DND-41 (cell line): Measurements from ENCODE around the gene TRIM36.

Experiments used
- ATAC-seq: fragments of 200-7000 bp; cut with Tn5 transposase; 3 replicates; pipeline ENCODE4 v1.9.1; 2021; ENCODE audit warnings: low read depth; ENCODE audit not compliant: insufficient read depth
- DNase-seq: peaks from one replicate; pipeline ENCODE4 v3.0.0-alpha.2; 2020
- H2AFZ ChIP-seq: 2 replicates; pipeline ENCODE4 v1.6.0; 2012; ENCODE audit warnings: low read depth, low read length
- H3K27ac ChIP-seq: 2 replicates; pipeline ENCODE4 v1.5.1; 2012; ENCODE audit warnings: low read length, inconsistent platforms
- H3K27me3 ChIP-seq: fragments of 200-600 bp; sonication (generic); 2 replicates; pipeline ENCODE4 v1.6.0; 2012; ENCODE audit warnings: low read length, mild to moderate bottlenecking, inconsistent platforms; ENCODE audit not compliant: insufficient read depth, poor library complexity
- H3K36me3 ChIP-seq: 2 replicates; pipeline ENCODE4 v1.5.1; 2012; ENCODE audit warnings: low read length, inconsistent platforms; ENCODE audit not compliant: insufficient read depth
- H3K4me1 ChIP-seq: 2 replicates; pipeline ENCODE4 v1.5.1; 2012; ENCODE audit warnings: mild to moderate bottlenecking, low read length; ENCODE audit not compliant: insufficient read depth
- H3K4me2 ChIP-seq: 2 replicates; pipeline ENCODE4 v1.6.0; 2012; ENCODE audit warnings: mild to moderate bottlenecking, moderate library complexity, low read length, inconsistent platforms; ENCODE audit not compliant: insufficient read depth
- H3K4me3 ChIP-seq, 2 experiments: fragments of 200-600 bp in 1 of 2; shearing (Covaris generic) in 1 of 2; 2 replicates each; pipeline ENCODE4 v1.5.1; 2012 to 2016; ENCODE audit warnings: inconsistent platforms in 2 of 2, low read length in 2 of 2, mild to moderate bottlenecking in 2 of 2, low read depth in 1 of 2, moderate library complexity in 1 of 2
- H3K79me2 ChIP-seq: 2 replicates; pipeline ENCODE4 v1.6.0; 2012; ENCODE audit warnings: low read length, inconsistent platforms; ENCODE audit not compliant: insufficient read depth
- H3K9ac ChIP-seq: 2 replicates; pipeline ENCODE4 v1.6.0; 2012; ENCODE audit warnings: low read depth, mild to moderate bottlenecking, inconsistent platforms, low read length, moderate library complexity
- H3K9me3 ChIP-seq: 2 replicates; pipeline ENCODE4 v1.5.1; 2012; ENCODE audit warnings: low read length, moderate library complexity, mild to moderate bottlenecking, inconsistent platforms; ENCODE audit not compliant: insufficient read depth, severe bottlenecking
- H4K20me1 ChIP-seq: 2 replicates; pipeline ENCODE4 v1.6.0; 2012; ENCODE audit warnings: low read length; ENCODE audit not compliant: insufficient read depth
- CTCF ChIP-seq: IDR thresholded peaks from 2 replicates; pipeline ENCODE4 v1.5.1; 2012; ENCODE audit warnings: borderline replicate concordance, low read length, moderate library complexity, mild to moderate bottlenecking; ENCODE audit not compliant: poor library complexity, severe bottlenecking; ENCODE audit errors: extremely low read depth
- EZH2 ChIP-seq: IDR thresholded peaks from 3 replicates; pipeline ENCODE4 v1.6.1; 2012; ENCODE audit warnings: borderline replicate concordance, low read depth, mild to moderate bottlenecking, moderate library complexity, low read length, inconsistent platforms; ENCODE audit not compliant: severe bottlenecking

Gene TRIM36

GRCh38 chr5:115086473-115086872, 83.2 kb downstream of the TRIM36 start:
- TF ChIP-seq EZH2 (no peak), CTCF (no peak)
- Histone ChIP-seq H3K27me3 (no peaks in the 10 kb centered on the region), H2AFZ (no peak overlapping the region), H3K79me2 (no peaks in the 10 kb centered on the region), H3K9ac (no peak overlapping the region), H3K27ac (no peak overlapping the region), H3K36me3 (no peaks in the 10 kb centered on the region), H4K20me1 (no peaks in the 10 kb centered on the region), H3K4me2 (no peak overlapping the region), H3K9me3 (peaks cover 3% of the 10 kb centered on the region), H3K4me3 (no peak overlapping the region), H3K4me1 (no peaks in the 10 kb centered on the region)
- ATAC-seq, result no peak
- no peak for DNase-seq

- no peak for TF ChIP-seq CTCF
- no peak for TF ChIP-seq EZH2
- Histone ChIP-seq H3K4me2 (no peak overlapping the region), H3K79me2 (no peaks in the 10 kb centered on the region), H2AFZ (no peak overlapping the region), H4K20me1 (no peaks in the 10 kb centered on the region), H3K9ac (no peak overlapping the region), H3K36me3 (no peaks in the 10 kb centered on the region), H3K4me3 (no peak overlapping the region), H3K27ac (no peak overlapping the region), H3K4me1 (no peaks in the 10 kb centered on the region), H3K27me3 (no peaks in the 10 kb centered on the region), H3K9me3 (peaks cover 3% of the 10 kb centered on the region)
- DNase-seq (no peak), ATAC-seq (no peak)
These were observed 85.4 kb downstream of the TRIM36 start for GRCh38 chr5:115084246-115084793.

GRCh38 chr5:115079924-115080623, 89.6 kb downstream of the TRIM36 start:
- ATAC-seq (no peak), DNase-seq (no peak)
- Histone ChIP-seq H3K27ac (no peak overlapping the region), H3K9me3 (peaks cover 3% of the 10 kb centered on the region), H3K4me2 (no peak overlapping the region), H3K4me1 (no peaks in the 10 kb centered on the region), H4K20me1 (no peaks in the 10 kb centered on the region), H3K36me3 (no peaks in the 10 kb centered on the region), H3K9ac (no peak overlapping the region), H3K79me2 (no peaks in the 10 kb centered on the region), H3K4me3 (no peak overlapping the region), H2AFZ (no peak overlapping the region), H3K27me3 (no peaks in the 10 kb centered on the region)
- TF ChIP-seq CTCF (no peak), EZH2 (no peak)
